Activated effector memory CD4-positive, alpha-beta T cell treated with Interleukin-2 at 50 U/mL for 16 hours (primary cell): Measurements from ENCODE around the gene TRIM62.

Experiments used
- DNase-seq: peaks from one replicate; pipeline ENCODE4 v3.0.0-alpha.2; 2020

Gene TRIM62

GRCh38 chr1:33096363-33097005, 85.4 kb downstream of the TRIM62 start:
- no peak for DNase-seq
